GM10248 (cell line): ENCODE data around the gene LFNG.
"Not testable (repeated sequence)": the region's sequence is repeated elsewhere in the genome, so short reads cannot be mapped to it uniquely, and the experiment has no call there.

Source experiments
- CTCF ChIA-PET: fragments of 300-600 bp; sonication (Branson Sonifier 250); formaldehyde crosslinking; extraction: SDS; loops from one replicate; lab custom pipeline; 2021; ENCODE audit warnings: antibody characterized with exemption; lab: Yijun Ruan, JAX
- POLR2A ChIA-PET: fragments of 350-650 bp; sonication (Branson Sonifier 250); formaldehyde crosslinking; extraction: SDS; loops from one replicate; lab custom pipeline; 2020; ENCODE audit warnings: antibody characterized with exemption; lab: Yijun Ruan, JAX
- DNase-seq: peaks from one replicate; pipeline ENCODE4 v3.0.0; 2012; ENCODE audit errors: extremely low spot score
- TF ChIP-seq, protein P1 (sequence below): IDR thresholded peaks from 2 replicates; pipeline ENCODE4 v1.5.1; 2012; ENCODE audit warnings: mild to moderate bottlenecking, low read depth; ENCODE audit errors: extremely low read depth, missing control alignments, control extremely low read depth

The LFNG gene

DNA sequence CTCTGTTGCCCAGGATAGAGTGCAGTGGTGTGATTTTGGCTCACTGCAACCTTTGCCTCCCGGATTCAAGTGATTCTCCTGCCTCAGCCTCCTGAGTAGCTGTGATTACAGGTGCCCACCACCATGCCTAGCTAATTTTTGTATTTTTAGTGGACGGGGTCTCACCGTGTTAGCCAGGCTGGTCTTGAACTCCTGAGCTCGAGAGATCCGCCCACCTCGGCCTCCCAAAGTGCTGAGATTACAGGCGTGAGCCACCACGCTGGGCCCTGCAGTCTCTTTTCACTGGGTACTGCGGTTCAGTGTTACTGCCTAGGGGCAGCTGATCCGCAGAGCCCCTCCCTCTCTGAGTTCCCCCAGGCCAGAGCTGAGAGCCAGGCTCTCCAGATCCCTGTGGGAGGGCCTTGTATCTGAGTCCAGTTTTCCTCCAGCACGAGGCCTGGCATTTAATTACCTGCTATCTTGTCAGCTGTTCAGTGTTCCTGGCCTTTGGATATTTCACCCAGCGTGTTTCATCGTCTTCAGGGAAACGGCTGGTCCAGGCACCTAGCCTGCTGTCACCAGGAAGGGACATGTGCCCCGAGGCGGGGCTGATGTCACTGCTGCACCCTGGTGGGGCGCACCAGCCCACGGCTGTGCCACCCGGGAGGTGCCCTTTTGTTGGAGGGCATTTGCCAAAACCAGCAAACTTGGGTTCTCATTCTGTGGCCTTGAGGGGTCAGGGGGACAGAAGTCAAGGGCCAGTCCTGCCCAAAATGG is 16.5 kb downstream of the LFNG start:
- DNase-seq, POLR2A ChIA-PET, CTCF ChIA-PET: not testable (repeated sequence)

DNA sequence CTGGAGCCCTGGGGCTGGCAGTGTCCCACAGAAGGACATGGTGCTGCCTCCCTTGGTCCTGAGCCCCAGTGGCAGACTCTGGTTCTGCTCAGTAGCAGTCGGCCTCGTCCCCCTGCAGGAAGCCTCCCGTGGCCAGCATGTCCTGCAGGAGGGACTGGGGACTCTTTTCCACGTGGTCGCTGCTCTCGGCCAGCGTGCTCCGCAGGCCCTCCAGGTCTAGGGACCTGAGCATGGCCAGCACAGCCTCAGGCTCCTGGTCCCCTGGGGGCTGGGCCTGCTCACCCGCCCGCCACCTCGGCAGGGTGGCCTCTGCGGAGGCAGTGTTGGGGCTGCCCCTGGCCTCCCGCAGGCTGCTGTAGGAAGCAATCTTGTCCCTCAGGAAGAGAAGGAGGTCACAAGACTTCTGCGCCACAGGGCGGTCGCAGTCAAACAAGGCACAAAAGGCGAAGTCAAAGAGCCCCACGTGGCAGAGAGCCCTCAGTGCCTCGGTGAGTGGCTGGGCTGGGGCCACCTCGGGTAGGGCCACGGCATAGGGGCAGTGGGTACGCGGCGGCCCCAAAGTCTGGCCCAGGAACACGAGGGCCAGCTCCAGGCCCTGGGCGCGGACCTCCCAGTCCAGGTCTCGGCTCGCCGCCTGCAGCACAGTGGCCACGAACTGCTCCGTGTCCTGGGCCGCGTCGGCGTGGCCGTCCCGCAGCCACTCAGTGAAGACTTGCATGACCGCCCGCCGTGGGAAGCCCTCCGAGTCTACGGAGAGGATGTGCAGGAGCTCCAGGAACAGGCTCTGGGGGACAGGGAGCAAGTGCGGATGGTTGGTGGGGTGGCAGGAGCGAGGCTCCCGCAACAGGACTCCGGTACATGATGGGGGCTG is 18.6 kb downstream of the LFNG start:
- ChIA-PET POLR2A (no interaction called here), CTCF (interaction anchor here (1.2 kb wide), 1 partner anchor 146 kb away, joined by 3 read pairs; no protein-coding TSS in a partner anchor)
- no peak for DNase-seq
- TF ChIP-seq, protein P1, sequence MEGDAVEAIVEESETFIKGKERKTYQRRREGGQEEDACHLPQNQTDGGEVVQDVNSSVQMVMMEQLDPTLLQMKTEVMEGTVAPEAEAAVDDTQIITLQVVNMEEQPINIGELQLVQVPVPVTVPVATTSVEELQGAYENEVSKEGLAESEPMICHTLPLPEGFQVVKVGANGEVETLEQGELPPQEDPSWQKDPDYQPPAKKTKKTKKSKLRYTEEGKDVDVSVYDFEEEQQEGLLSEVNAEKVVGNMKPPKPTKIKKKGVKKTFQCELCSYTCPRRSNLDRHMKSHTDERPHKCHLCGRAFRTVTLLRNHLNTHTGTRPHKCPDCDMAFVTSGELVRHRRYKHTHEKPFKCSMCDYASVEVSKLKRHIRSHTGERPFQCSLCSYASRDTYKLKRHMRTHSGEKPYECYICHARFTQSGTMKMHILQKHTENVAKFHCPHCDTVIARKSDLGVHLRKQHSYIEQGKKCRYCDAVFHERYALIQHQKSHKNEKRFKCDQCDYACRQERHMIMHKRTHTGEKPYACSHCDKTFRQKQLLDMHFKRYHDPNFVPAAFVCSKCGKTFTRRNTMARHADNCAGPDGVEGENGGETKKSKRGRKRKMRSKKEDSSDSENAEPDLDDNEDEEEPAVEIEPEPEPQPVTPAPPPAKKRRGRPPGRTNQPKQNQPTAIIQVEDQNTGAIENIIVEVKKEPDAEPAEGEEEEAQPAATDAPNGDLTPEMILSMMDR, result no peak

GRCh38 chr7:2539031-2539911 is 19.7 kb downstream of the LFNG start:
- no peak for DNase-seq
- CTCF ChIA-PET, result interaction anchor here (1.0 to 1.2 kb wide), 3 partner anchors 12 to 144 kb away, joined by 3 to 4 read pairs (median 4); no protein-coding TSS in a partner anchor
- TF ChIP-seq, protein P1, result no peak
- POLR2A ChIA-PET, result no interaction called here

- TF ChIP-seq, protein P1, result no peak
- DNase-seq, result no peak
- POLR2A ChIA-PET, result no interaction called here
- CTCF ChIA-PET, result interaction anchor here (1.0 to 1.2 kb wide), 2 partner anchors 11 to 13 kb away, joined by 4 read pairs; no protein-coding TSS in a partner anchor
Observed at GRCh38 chr7:2540133-2540532, 20.6 kb downstream of the LFNG start.

DNA sequence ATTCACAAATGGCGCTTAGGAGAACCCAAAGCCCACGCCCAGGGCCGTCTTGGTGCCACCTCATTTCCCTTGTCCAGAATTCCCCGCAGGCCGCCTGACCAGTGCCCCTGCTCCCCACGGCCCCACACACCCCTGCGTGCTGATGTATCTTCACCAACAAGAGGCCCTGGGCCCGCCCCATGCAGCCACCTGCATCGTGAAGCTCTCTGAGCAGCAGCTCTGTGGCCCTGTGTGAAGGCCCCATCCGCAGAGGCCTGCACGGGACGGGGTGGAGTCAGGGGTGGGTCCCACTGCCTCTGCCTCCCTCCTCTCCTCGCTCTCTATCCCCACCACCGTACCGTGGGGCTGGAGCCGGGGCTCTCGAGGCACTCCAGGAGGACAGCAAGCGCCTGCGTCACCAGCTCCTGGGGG is 21.1 kb downstream of the LFNG start:
- TF ChIP-seq, protein P1, result no peak
- no peak for DNase-seq
- POLR2A ChIA-PET, result no interaction called here
- CTCF ChIA-PET, result interaction anchor here (1.0 to 1.2 kb wide), 2 partner anchors 10 to 14 kb away, joined by 4 read pairs; no protein-coding TSS in a partner anchor

- ChIA-PET CTCF (no interaction called here), POLR2A (no interaction called here)
Observed at GRCh38 chr7:2541291-2542010, 21.9 kb downstream of the LFNG start.

More at GRCh38 chr7:2541291-2542010, 21.9 kb downstream of the LFNG start:
- no peak for DNase-seq
- TF ChIP-seq, protein P1, result no peak
